ENCODE measurements around the gene BICD2. TPM values are rescaled to one million over a fixed set of nuclear protein-coding genes. Genes with fewer than 3 reads are reported as not detected.

BICD2 gene
- total RNA-seq, 1 donor: 40.6 TPM

GRCh38 chr9:92663951-92664350 lies 100.7 kb downstream of the BICD2 start:
- H3K4me3 ChIP-seq (ENCODE audit: low read depth, low read length): no peak overlapping the region
- DNase-seq (ENCODE audit: low read depth): no peak
- TF ChIP-seq CTCF (IDR thresholded peaks at IDR 0.05; ENCODE audit: insufficient read depth, low read depth, low read length): no peak

- no peak for DNase-seq (ENCODE audit: low read depth)
- no peak for TF ChIP-seq CTCF (IDR thresholded peaks at IDR 0.05; ENCODE audit: insufficient read depth, low read depth, low read length)
- H3K4me3 ChIP-seq (ENCODE audit: low read depth, low read length): no peak overlapping the region
These were observed 101.5 kb downstream of the BICD2 start for GRCh38 chr9:92663126-92663525.

GRCh38 chr9:92661743-92662142 lies 102.9 kb downstream of the BICD2 start:
- no peak overlapping the region for H3K4me3 ChIP-seq (ENCODE audit: low read depth, low read length)
- DNase-seq (ENCODE audit: low read depth): no peak
- no peak for TF ChIP-seq CTCF (IDR thresholded peaks at IDR 0.05; ENCODE audit: insufficient read depth, low read depth, low read length)

Other genes starting within 250 kb of the BICD2 start
- 2.3 and 2.6 TPM in 2 replicates for gene ECM2, start 228.8 kb downstream of the BICD2 start, total RNA-seq
- 10.4 and 10.6 TPM in 2 replicates for gene IPPK, start 94.7 kb downstream of the BICD2 start, total RNA-seq
- 12.6 and 15.1 TPM in 2 replicates for gene ZNF484, start 113.2 kb upstream of the BICD2 start, total RNA-seq
- gene FGD3, start 182.7 kb upstream of the BICD2 start, total RNA-seq: under 0.01 TPM in 1 of 2 replicates, not detected in the other

Measured in fibroblast of villous mesenchyme (primary cell).